Measurements from ENCODE around the gene PTCHD1. TPM values are rescaled to one million over a fixed set of nuclear protein-coding genes. Genes with fewer than 3 reads are reported as not detected.

The PTCHD1 gene
- total RNA-seq, 4 donors from 2014 or later = 0.13 to 0.76 (median 0.18) TPM; not detected in 1

DNA sequence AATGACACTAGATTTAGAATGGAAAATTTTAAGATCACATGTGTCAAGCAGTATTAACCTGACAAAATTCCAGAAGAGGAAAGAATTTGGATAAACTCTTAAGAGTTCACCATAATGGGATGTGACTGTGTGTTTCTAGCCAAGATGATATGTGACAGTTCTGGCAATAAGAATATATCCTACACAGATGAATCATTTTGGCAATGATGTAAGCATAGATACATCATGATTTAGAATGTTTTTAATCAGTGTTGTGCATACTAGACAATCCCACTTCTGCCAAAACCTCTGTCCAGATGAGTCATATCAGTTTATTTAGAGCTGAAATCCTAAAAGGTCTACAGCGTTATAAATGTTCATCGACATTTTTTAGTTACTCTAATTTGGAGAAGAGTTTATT lies 48.8 kb downstream of the PTCHD1 start:
- DNase-seq = no peak
- no peak overlapping the region for H3K4me3 ChIP-seq
- no peak for TF ChIP-seq POLR2A (IDR thresholded peaks at IDR 0.05)
- TF ChIP-seq, protein P1, sequence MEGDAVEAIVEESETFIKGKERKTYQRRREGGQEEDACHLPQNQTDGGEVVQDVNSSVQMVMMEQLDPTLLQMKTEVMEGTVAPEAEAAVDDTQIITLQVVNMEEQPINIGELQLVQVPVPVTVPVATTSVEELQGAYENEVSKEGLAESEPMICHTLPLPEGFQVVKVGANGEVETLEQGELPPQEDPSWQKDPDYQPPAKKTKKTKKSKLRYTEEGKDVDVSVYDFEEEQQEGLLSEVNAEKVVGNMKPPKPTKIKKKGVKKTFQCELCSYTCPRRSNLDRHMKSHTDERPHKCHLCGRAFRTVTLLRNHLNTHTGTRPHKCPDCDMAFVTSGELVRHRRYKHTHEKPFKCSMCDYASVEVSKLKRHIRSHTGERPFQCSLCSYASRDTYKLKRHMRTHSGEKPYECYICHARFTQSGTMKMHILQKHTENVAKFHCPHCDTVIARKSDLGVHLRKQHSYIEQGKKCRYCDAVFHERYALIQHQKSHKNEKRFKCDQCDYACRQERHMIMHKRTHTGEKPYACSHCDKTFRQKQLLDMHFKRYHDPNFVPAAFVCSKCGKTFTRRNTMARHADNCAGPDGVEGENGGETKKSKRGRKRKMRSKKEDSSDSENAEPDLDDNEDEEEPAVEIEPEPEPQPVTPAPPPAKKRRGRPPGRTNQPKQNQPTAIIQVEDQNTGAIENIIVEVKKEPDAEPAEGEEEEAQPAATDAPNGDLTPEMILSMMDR (IDR thresholded peaks at IDR 0.05) = no peak
- no peaks in the 10 kb centered on the region for H3K36me3 ChIP-seq
- H3K27me3 ChIP-seq = no peaks in the 10 kb centered on the region
- no peaks in the 10 kb centered on the region for H3K4me1 ChIP-seq
- no peak overlapping the region for H3K27ac ChIP-seq
- no peaks in the 10 kb centered on the region for H3K9me3 ChIP-seq

GRCh38 chrX:23385242-23385641 lies 50.6 kb downstream of the PTCHD1 start:
- Histone ChIP-seq H3K4me1 (no peaks in the 10 kb centered on the region), H3K27me3 (no peaks in the 10 kb centered on the region), H3K9me3 (no peaks in the 10 kb centered on the region), H3K4me3 (no peak overlapping the region), H3K27ac (no peak overlapping the region), H3K36me3 (no peaks in the 10 kb centered on the region)
- no peak for DNase-seq
- TF ChIP-seq, protein P1 (IDR thresholded peaks at IDR 0.05) = no peak
- TF ChIP-seq POLR2A (IDR thresholded peaks at IDR 0.05) = no peak

- Histone ChIP-seq H3K4me3 (no peak overlapping the region), H3K27me3 (no peaks in the 10 kb centered on the region), H3K4me1 (no peaks in the 10 kb centered on the region), H3K9me3 (no peaks in the 10 kb centered on the region), H3K27ac (no peak overlapping the region), H3K36me3 (no peaks in the 10 kb centered on the region)
- TF ChIP-seq, protein P1 (IDR thresholded peaks at IDR 0.05) = no peak
- no peak for TF ChIP-seq POLR2A (IDR thresholded peaks at IDR 0.05)
- DNase-seq = no peak
Observed at GRCh38 chrX:23386260-23386659, 51.6 kb downstream of the PTCHD1 start.

DNA sequence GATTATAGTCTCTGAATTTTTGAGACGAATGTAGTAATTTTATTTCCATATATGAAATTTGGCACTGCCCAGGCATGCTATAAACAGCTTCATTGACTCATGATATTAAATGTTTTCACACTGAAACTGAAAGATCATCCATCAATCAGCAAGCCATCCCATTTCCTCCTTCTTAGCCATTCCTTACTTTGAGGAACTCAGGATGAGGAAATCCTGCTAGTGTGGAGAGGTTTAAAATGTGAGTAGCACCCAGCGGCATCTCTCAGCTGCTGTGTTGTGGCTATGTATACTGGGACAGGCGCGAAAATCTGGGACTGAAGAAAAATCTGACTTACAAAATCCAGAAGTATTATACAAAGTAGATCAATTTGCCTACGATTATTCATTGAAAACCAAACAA lies 52.1 kb downstream of the PTCHD1 start:
- no peak for TF ChIP-seq POLR2A (IDR thresholded peaks at IDR 0.05)
- TF ChIP-seq, protein P1 (IDR thresholded peaks at IDR 0.05) = no peak
- DNase-seq = no peak

DNA sequence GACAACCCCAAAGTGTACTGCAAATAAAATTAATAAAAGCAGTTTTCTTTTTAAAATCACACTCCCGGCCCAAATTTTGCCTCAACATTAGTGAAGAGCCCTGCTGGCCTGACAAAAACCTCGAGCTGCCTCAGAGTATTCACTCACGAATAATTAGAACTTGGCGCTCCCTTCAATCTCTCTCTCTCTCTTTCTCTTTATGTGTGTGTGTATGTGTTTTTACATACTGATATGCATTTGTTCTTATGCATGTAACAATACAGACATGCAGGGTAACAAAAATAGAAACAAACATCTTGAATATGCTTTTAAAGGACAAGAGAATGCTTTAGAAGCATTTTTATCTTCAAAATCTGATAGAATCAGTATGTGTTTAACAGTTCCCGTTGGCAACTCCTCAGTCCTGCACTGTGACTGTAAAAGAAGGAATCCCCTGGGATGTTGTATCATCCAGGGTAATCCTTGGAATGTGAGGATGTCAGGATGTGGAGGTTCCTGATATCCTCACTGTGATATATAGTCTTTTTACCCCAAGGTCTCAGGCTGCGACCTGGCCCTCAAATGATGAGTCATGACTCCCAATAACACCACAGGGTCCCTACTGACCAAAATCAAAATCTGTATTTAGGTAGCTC lies 53.0 kb downstream of the PTCHD1 start:
- no peak for DNase-seq
- Histone ChIP-seq H3K27ac (no peak overlapping the region), H3K27me3 (no peaks in the 10 kb centered on the region), H3K4me3 (no peak overlapping the region), H3K36me3 (no peaks in the 10 kb centered on the region), H3K4me1 (no peaks in the 10 kb centered on the region), H3K9me3 (no peaks in the 10 kb centered on the region)
- no peak for TF ChIP-seq POLR2A (IDR thresholded peaks at IDR 0.05)
- TF ChIP-seq, protein P1 (IDR thresholded peaks at IDR 0.05) = no peak

More for the DNA sequence above, 52.1 kb downstream of the PTCHD1 start:
- Histone ChIP-seq H3K27me3 (no peaks in the 10 kb centered on the region), H3K9me3 (no peaks in the 10 kb centered on the region), H3K4me1 (no peaks in the 10 kb centered on the region), H3K27ac (no peak overlapping the region), H3K36me3 (no peaks in the 10 kb centered on the region), H3K4me3 (no peak overlapping the region)

All from Peyer's patch (tissue), 4 donors.